HCT116 (cell line): ENCODE results near the gene SOBP. TPM values are rescaled to one million over a fixed set of nuclear protein-coding genes. Genes with fewer than 3 reads are reported as not detected.

Experiments used
- ATAC-seq: fragments of 200-7000 bp; cut with Tn5 transposase; 2 replicates; pipeline ENCODE4 v1.9.1; 2020; ENCODE audit warnings: mild to moderate bottlenecking, moderate library complexity
- BruUV-seq: library from RNA; stranded (reverse); fragments of 400-500 nt; replicated peaks from 2 replicates; lab custom pipeline; 2021; lab: Mats Ljungman, UMichigan
- CTCF ChIA-PET: fragments of 300-600 bp; sonication (Branson Sonifier 250); formaldehyde crosslinking; loops from one replicate; lab custom pipeline; 2021; ENCODE audit warnings: antibody characterized with exemption; lab: Charles Lee
- POLR2A ChIA-PET: fragments of 300-600, 350-600 bp; sonication (Branson Sonifier 250); formaldehyde crosslinking; loops from one replicate; lab custom pipeline; 2021; ENCODE audit warnings: antibody characterized with exemption; lab: Charles Lee
- RAD21 ChIA-PET, 2 experiments: fragments of 300-600 bp; sonication (Branson Sonifier 250); formaldehyde crosslinking; loops; one replicate each; lab custom pipeline; 2023; ENCODE audit warnings: low total read pairs in 2 of 2; ENCODE audit not compliant: uncharacterized antibody in 2 of 2, unreplicated experiment in 2 of 2, low non-redundant PET in 1 of 2; lab: Charles Lee
- DNase-seq: peaks from one replicate; pipeline ENCODE4 v3.0.0-alpha.2; 2010; ENCODE audit warnings: low read depth, low spot score
- H2AFZ ChIP-seq: fragments of 200-600 bp; shearing (Covaris generic), sonication (generic); 2 replicates; pipeline ENCODE4 v1.6.1; 2017; ENCODE audit warnings: low read depth, mixed run types, mixed read lengths, antibody characterized with exemption, low read length; ENCODE audit not compliant: poor library complexity, severe bottlenecking
- H3K27ac ChIP-seq: 2 replicates; pipeline ENCODE4 v1.5.1; 2012; ENCODE audit warnings: low read depth, low read length
- H3K27me3 ChIP-seq: fragments of 200-600 bp; sonication (generic); 2 replicates; pipeline ENCODE4 v1.6.1; 2016; ENCODE audit warnings: mixed run types, low read length, mixed read lengths; ENCODE audit not compliant: insufficient read depth
- H3K36me3 ChIP-seq, 2 experiments: fragments of 200-500 bp in 1 of 2; fragments of 200-600 bp in 1 of 2; sonication (Bioruptor generic) in 1 of 2; sonication (generic) in 1 of 2; 2 replicates each; pipeline versions ENCODE4 v1.5.1 to v1.6.1; 2014 to 2016; ENCODE audit warnings: low read length in 2 of 2, inconsistent platforms in 1 of 2, mixed read lengths in 1 of 2, mixed run types in 1 of 2; ENCODE audit not compliant: insufficient read depth in 2 of 2, control insufficient read depth in 1 of 2
- H3K4me1 ChIP-seq, 2 experiments: fragments of 200-600 bp in 1 of 2; sonication (generic) in 1 of 2; 2 replicates each; pipeline versions ENCODE4 v1.5.1 to v1.6.1; 2012 to 2017; ENCODE audit warnings: low read length in 2 of 2, inconsistent platforms in 1 of 2, mild to moderate bottlenecking in 1 of 2, mixed read lengths in 1 of 2, mixed run types in 1 of 2, moderate library complexity in 1 of 2; ENCODE audit not compliant: insufficient read depth in 2 of 2, control insufficient read depth in 1 of 2
- H3K4me2 ChIP-seq: fragments of 200-600 bp; sonication (generic); 2 replicates; pipeline ENCODE4 v1.6.1; 2017; ENCODE audit warnings: mixed run types, low read length, mixed read lengths
- H3K4me3 ChIP-seq, 2 experiments: fragments of 200-600 bp in 1 of 2; sonication (generic) in 1 of 2; replicated peaks in 1 of 2; 2 replicates each; pipeline ENCODE4 v1.5.1; 2011 to 2016; ENCODE audit warnings: low read length in 2 of 2, control low read depth in 1 of 2, low read depth in 1 of 2, mild to moderate bottlenecking in 1 of 2, mixed read lengths in 1 of 2, mixed run types in 1 of 2
- H3K79me2 ChIP-seq: fragments of 200-600 bp; sonication (generic); 2 replicates; pipeline ENCODE4 v1.6.1; 2017; ENCODE audit warnings: mild to moderate bottlenecking, mixed run types, low read length, moderate library complexity, mixed read lengths; ENCODE audit not compliant: insufficient read depth
- H3K9ac ChIP-seq: fragments of 200-600 bp; sonication (generic); 2 replicates; pipeline ENCODE4 v1.6.1; 2016; ENCODE audit warnings: low read length, mixed read lengths
- H3K9me2 ChIP-seq: fragments of 200-600 bp; sonication (generic), shearing (Covaris generic); 2 replicates; pipeline ENCODE4 v1.6.1; 2017; ENCODE audit warnings: mixed run types, mild to moderate bottlenecking, moderate library complexity; ENCODE audit not compliant: insufficient read depth
- H3K9me3 ChIP-seq, 2 experiments: fragments of 200-500 bp in 1 of 2; fragments of 200-600 bp in 1 of 2; sonication (Bioruptor generic) in 1 of 2; sonication (generic) in 1 of 2; 2 replicates each; pipeline ENCODE4 v1.6.1; 2014 to 2017; ENCODE audit warnings: low read length in 2 of 2, mixed read lengths in 2 of 2, inconsistent platforms in 1 of 2, low read depth in 1 of 2, mild to moderate bottlenecking in 1 of 2, mixed run types in 1 of 2, moderate library complexity in 1 of 2; ENCODE audit not compliant: control insufficient read depth in 1 of 2, insufficient read depth in 1 of 2
- H4K20me1 ChIP-seq: fragments of 200-600 bp; sonication (generic), shearing (Covaris generic); 2 replicates; pipeline ENCODE4 v1.6.1; 2017; ENCODE audit warnings: mixed run types, mild to moderate bottlenecking, moderate library complexity; ENCODE audit not compliant: insufficient read depth
- CBX3 ChIP-seq: IDR thresholded peaks from 2 replicates; pipeline ENCODE4 v1.6.1; 2012; ENCODE audit warnings: low read depth
- EGR1 ChIP-seq: IDR thresholded peaks from 2 replicates; pipeline ENCODE4 v1.6.1; 2012; ENCODE audit warnings: low read depth
- EZH2phosphoT487 ChIP-seq: fragments of 200-600 bp; IDR thresholded peaks from 2 replicates; pipeline ENCODE4 v1.6.1; 2018; ENCODE audit warnings: antibody characterized with exemption, borderline replicate concordance
- FOSL1 ChIP-seq: IDR thresholded peaks from 2 replicates; pipeline ENCODE4 v1.6.1; 2012; ENCODE audit warnings: low read depth
- JUND ChIP-seq: IDR thresholded peaks from 2 replicates; pipeline ENCODE4 v1.6.1; 2012
- MAX ChIP-seq: IDR thresholded peaks from 2 replicates; pipeline ENCODE4 v1.6.1; 2012
- POLR2A ChIP-seq: IDR thresholded peaks from 2 replicates; pipeline ENCODE4 v1.7.0; 2011; ENCODE audit warnings: borderline replicate concordance; ENCODE audit not compliant: insufficient read depth, insufficient read length; ENCODE audit errors: extremely low read depth
- RAD21 ChIP-seq: IDR thresholded peaks from 2 replicates; pipeline ENCODE4 v1.6.1; 2012; ENCODE audit warnings: low read depth, mild to moderate bottlenecking
- SIN3A ChIP-seq: IDR thresholded peaks from 2 replicates; pipeline ENCODE4 v1.6.1; 2012; ENCODE audit warnings: low read depth
- SP1 ChIP-seq: IDR thresholded peaks from 2 replicates; pipeline ENCODE4 v1.6.1; 2012; ENCODE audit warnings: low read depth
- TCF7L2 ChIP-seq: IDR thresholded peaks from 2 replicates; pipeline ENCODE4 v1.7.0; 2011; ENCODE audit warnings: borderline replicate concordance, inconsistent platforms; ENCODE audit not compliant: insufficient read depth, insufficient read length; ENCODE audit errors: extremely low read depth
- ZFX ChIP-seq: fragments of 450-650 bp; IDR thresholded peaks from 2 replicates; pipeline ENCODE4 v1.6.1; 2017
- ZNF274 ChIP-seq: fragments of 200-500 bp; sonication (Bioruptor generic); IDR thresholded peaks from 2 replicates; pipeline ENCODE4 v1.6.1; 2014; ENCODE audit warnings: mild to moderate bottlenecking, low read depth, low read length, inconsistent platforms
- intact Hi-C: fragments of 100-400 bp; cut with micrococcal nuclease; formaldehyde crosslinking; loops from 2 replicates; pipeline ENCODE4 v1.10.0; 2022
- total RNA-seq: library from RNA; stranded (reverse); gene quantifications from one replicate; pipeline ENCODE4 v1.2.1, GENCODE V29; 2021; ENCODE audit not compliant: unreplicated experiment
- TF ChIP-seq, protein P1 (sequence below): IDR thresholded peaks from 2 replicates; pipeline ENCODE4 v1.6.1; 2011; ENCODE audit warnings: mild to moderate bottlenecking, low read length, moderate library complexity; ENCODE audit not compliant: insufficient replicate concordance; ENCODE audit errors: extremely low read depth

SOBP gene
- total RNA-seq, 1 experiment from 2014 or later = 2.6 TPM

DNA sequence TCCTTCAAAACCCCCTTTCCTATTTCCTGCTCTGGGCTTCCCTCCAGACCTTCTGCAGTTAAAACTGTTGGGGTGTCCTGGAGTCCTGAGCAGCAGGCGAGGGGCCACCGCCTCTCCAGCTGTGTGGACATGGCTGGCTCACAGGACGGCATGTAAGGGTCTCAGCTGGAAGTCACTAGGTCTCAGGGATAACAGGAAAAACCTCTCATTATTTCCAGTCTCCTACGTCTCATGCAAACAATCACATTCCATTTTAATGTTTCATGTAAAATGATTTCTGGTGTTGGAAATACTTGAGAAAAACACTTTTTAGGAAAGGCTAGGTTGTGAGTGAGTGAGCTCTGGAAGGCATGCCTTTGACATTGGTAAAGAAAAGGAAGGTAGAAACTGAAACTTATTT lies 175.5 kb downstream of the SOBP start:
- intact Hi-C loops = no loop called here
- no peaks in the 10 kb centered on the region for H3K27me3 ChIP-seq
- ATAC-seq = no peak
- TF ChIP-seq ZFX (no peak), EZH2phosphoT487 (no peak), RAD21 (no peak), ZNF274 (no peak), EGR1 (no peak), MAX (no peak), JUND (no peak), SP1 (no peak), CBX3 (no peak)
- no peaks in the 10 kb centered on the region for H3K79me2 ChIP-seq
- H3K4me1 ChIP-seq = peaks cover 7 to 17% of the 10 kb centered on the region in 2 experiments; a peak in 2 of 4 replicates
- no peak overlapping the region for H3K27ac ChIP-seq
- H3K9me3 ChIP-seq = no peaks in the 10 kb centered on the region
- no peaks in the 10 kb centered on the region for H3K9me2 ChIP-seq
- no peak overlapping the region for H3K4me3 ChIP-seq
- H4K20me1 ChIP-seq = no peaks in the 10 kb centered on the region
- BruUV-seq = no TSS peak
- ChIA-PET CTCF (interaction anchor here (1.3 to 1.7 kb wide), 2 partner anchors 9 to 347 kb away, joined by 3 to 6 read pairs; no protein-coding TSS in a partner anchor), POLR2A (no interaction called here), RAD21 (no interaction called here)
- no peak overlapping the region for H3K9ac ChIP-seq
- no peak for DNase-seq
- no peak overlapping the region for H2AFZ ChIP-seq
- no peaks in the 10 kb centered on the region for H3K36me3 ChIP-seq
- H3K4me2 ChIP-seq = no peak overlapping the region

GRCh38 chr6:107666084-107666980 lies 176.4 kb downstream of the SOBP start:
- DNase-seq = no peak
- TF ChIP-seq FOSL1 (no peak), SIN3A (no peak), POLR2A (no peak), RAD21 (no peak), EGR1 (no peak), ZFX (no peak), EZH2phosphoT487 (no peak), MAX (no peak), TCF7L2 (no peak), JUND (no peak), SP1 (no peak)
- TF ChIP-seq, protein P1, sequence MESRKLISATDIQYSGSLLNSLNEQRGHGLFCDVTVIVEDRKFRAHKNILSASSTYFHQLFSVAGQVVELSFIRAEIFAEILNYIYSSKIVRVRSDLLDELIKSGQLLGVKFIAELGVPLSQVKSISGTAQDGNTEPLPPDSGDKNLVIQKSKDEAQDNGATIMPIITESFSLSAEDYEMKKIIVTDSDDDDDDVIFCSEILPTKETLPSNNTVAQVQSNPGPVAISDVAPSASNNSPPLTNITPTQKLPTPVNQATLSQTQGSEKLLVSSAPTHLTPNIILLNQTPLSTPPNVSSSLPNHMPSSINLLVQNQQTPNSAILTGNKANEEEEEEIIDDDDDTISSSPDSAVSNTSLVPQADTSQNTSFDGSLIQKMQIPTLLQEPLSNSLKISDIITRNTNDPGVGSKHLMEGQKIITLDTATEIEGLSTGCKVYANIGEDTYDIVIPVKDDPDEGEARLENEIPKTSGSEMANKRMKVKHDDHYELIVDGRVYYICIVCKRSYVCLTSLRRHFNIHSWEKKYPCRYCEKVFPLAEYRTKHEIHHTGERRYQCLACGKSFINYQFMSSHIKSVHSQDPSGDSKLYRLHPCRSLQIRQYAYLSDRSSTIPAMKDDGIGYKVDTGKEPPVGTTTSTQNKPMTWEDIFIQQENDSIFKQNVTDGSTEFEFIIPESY = no peak
- TF ChIP-seq, all 23 proteins: peak for 0
- ATAC-seq = no peak
- no peaks in the 10 kb centered on the region for H3K36me3 ChIP-seq
- H2AFZ ChIP-seq = no peak overlapping the region
- H3K9me2 ChIP-seq = no peaks in the 10 kb centered on the region
- intact Hi-C loops = no loop called here
- H4K20me1 ChIP-seq = no peaks in the 10 kb centered on the region
- ChIA-PET POLR2A (no interaction called here), CTCF (interaction anchor here (1.5 to 1.7 kb wide), 2 partner anchors 11 to 348 kb away, joined by 4 to 6 read pairs; no protein-coding TSS in a partner anchor), RAD21 (no interaction called here)
- H3K27me3 ChIP-seq = no peaks in the 10 kb centered on the region
- 0 out of 2 replicates have a peak overlapping the region, but pooled peaks have one; percentile 2 for H3K27ac ChIP-seq
- no TSS peak for BruUV-seq
- no peaks in the 10 kb centered on the region for H3K9me3 ChIP-seq
- no peak overlapping the region for H3K4me3 ChIP-seq
- H3K9ac ChIP-seq = no peak overlapping the region
- H3K4me2 ChIP-seq = no peak overlapping the region
- peaks cover 7 to 11% of the 10 kb centered on the region in 2 experiments; a peak in 2 of 4 replicates for H3K4me1 ChIP-seq
- H3K79me2 ChIP-seq = no peaks in the 10 kb centered on the region
